ENCODE data around the gene FAM184A. TPM values are rescaled to one million over a fixed set of nuclear protein-coding genes. Genes with fewer than 3 reads are reported as not detected.

The FAM184A gene
- total and polyA plus RNA-seq, 2 of the 8 experiments (the other 6 are each of a cell fraction or from before 2014, with no cell fraction given): 6.3 to 11.3 TPM

DNA sequence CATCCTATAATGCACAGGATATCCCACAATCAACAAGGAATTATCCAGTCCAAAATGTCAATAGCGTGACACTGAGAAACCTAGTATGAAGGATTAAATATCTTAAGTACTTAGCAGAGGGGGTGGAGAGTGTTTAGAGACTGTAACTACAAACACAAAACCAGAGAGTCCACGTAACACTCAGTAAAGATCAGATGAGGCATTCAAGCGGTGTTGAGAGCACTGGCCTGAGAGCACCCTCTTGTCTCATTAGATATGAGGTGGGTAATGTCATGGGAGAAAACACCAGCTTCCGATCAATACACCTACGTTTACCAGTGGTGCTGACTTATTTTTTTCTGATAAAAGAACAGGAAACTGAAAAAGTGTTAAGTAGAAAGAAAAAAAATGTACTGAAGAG, 2.3 kb downstream of the FAM184A start:
- Histone ChIP-seq H2BK5ac (ENCODE audit: low read depth, low read length) (no peak overlapping the region), H3K18ac (ENCODE audit: extremely low read depth, low read length) (no peak overlapping the region), H4K5ac (ENCODE audit: insufficient read length, low read depth, low read length) (no peak overlapping the region), H2BK120ac (replicated peaks; ENCODE audit: low read depth, low read length) (no peak overlapping the region), H4K20me1 (replicated peaks in 1 of 2; ENCODE audit: control insufficient read depth in 1 of 2, insufficient read depth in 2 of 2, low read length in 2 of 2) (no peaks in the 10 kb centered on the region), H3K9me3 (ENCODE audit: insufficient read depth in 2 of 2, low read depth in 1 of 2, low read length in 1 of 2) (no peaks in the 10 kb centered on the region), H3K23ac (ENCODE audit: insufficient read length) (no peak overlapping the region), H3K4me3 (ENCODE audit: extremely low read depth in 1 of 4, insufficient read depth in 2 of 4, low read depth in 3 of 4, low read length in 4 of 4) (no peak overlapping the region), H3K9ac (replicated peaks in 1 of 4; ENCODE audit: extremely low read depth in 1 of 4, low read depth in 3 of 4, low read length in 3 of 4) (no peak overlapping the region), H3K23me2 (ENCODE audit: low read depth, low read length) (peaks cover 6% of the 10 kb centered on the region; the same call in 1 of the 2 replicates), H3K79me1 (ENCODE audit: low read depth, low read length) (no peaks in the 10 kb centered on the region), H2BK12ac (ENCODE audit: low read depth, low read length) (no peak overlapping the region), H3K4ac (replicated peaks; ENCODE audit: insufficient read length, low read depth, low read length) (no peak overlapping the region), H3K4me1 (replicated peaks in 1 of 4; ENCODE audit: control insufficient read depth in 3 of 4, insufficient read depth in 4 of 4, low read length in 3 of 4) (peaks cover 0 to 5% (median 2%) of the 10 kb centered on the region in 4 experiments; a peak in 3 of 7 replicates), H2BK15ac (ENCODE audit: low read length) (no peak overlapping the region), H4K8ac (ENCODE audit: extremely low read depth, insufficient read depth, low read length) (no peak overlapping the region), H3K14ac (ENCODE audit: insufficient read length) (no peak overlapping the region), H4K91ac (replicated peaks; ENCODE audit: insufficient read length, low read length) (no peak overlapping the region), H2BK20ac (ENCODE audit: low read length) (no peak overlapping the region), H3K27ac (ENCODE audit: low read depth, low read length) (no peak overlapping the region), H3K56ac (replicated peaks; ENCODE audit: insufficient read length, low read depth, low read length) (no peak overlapping the region), H3K36me3 (ENCODE audit: control insufficient read depth in 2 of 4, insufficient read depth in 4 of 4, low read length in 3 of 4) (no peaks in the 10 kb centered on the region), H3K4me2 (ENCODE audit: insufficient read depth in 1 of 2, low read depth in 2 of 2, low read length in 2 of 2) (no peak overlapping the region), H3K79me2 (ENCODE audit: control insufficient read depth in 1 of 2, insufficient read depth in 2 of 2, low read length in 2 of 2) (0 out of 4 replicates have a peak, but pooled peaks cover 0 to 5% of the 10 kb centered on the region in 2 experiments), H2AK5ac (ENCODE audit: low read depth, low read length) (no peak overlapping the region), H2AFZ (ENCODE audit: low read length) (no peak overlapping the region), H3K27me3 (replicated peaks in 1 of 4; ENCODE audit: control insufficient read depth in 3 of 4, extremely low read depth in 1 of 4, insufficient read depth in 3 of 4, low read length in 3 of 4) (peaks cover 0 to 18% (median 6%) of the 10 kb centered on the region in 4 experiments; a peak in 3 of 7 replicates)
- TF ChIP-seq CBX5 (IDR thresholded peaks at IDR 0.05; ENCODE audit: low read depth, low read length) (no peak), GTF2F1 (IDR thresholded peaks at IDR 0.05; ENCODE audit: borderline replicate concordance, low read depth, low read length) (no peak), HDAC2 (IDR thresholded peaks at IDR 0.05; ENCODE audit: borderline replicate concordance in 1 of 2, low read depth in 2 of 2, low read length in 2 of 2) (no peak), SIN3A (conservative IDR thresholded peaks at IDR 0.05 in 1 of 2, IDR thresholded peaks at IDR 0.05 in 1 of 2; ENCODE audit: low read depth in 1 of 2, low read length in 2 of 2) (no peak), RNF2 (IDR thresholded peaks at IDR 0.05; ENCODE audit: borderline replicate concordance, low read depth, low read length, missing control alignments, poor library complexity, severe bottlenecking) (no peak), SP2 (IDR thresholded peaks at IDR 0.05; ENCODE audit: low read length) (no peak)
- POLR2A ChIA-PET (ENCODE audit: partially characterized antibody): no interaction called here
- DNase-seq (ENCODE audit: low read depth in 1 of 2, low spot score in 2 of 2) (no peak), FAIRE-seq (no peak)
- 89% methylated on average over 5 of the region's 5 CpGs; no CpG with 5 or more reads in 1 of the 2 experiments for WGBS, 2 experiments (ENCODE audit: extremely low coverage in 1 of 2, insufficient coverage in 1 of 2, insufficient read length in 1 of 2, insufficient replicate concordance in 2 of 2, low coverage in 1 of 2, low lambda C conversion rate in 2 of 2, missing lambda C conversion rate in 1 of 2)
- CTCF ChIA-PET (ENCODE audit: partially characterized antibody): no interaction called here
